NCI-H69 (cell line): ENCODE measurements around the gene KCTD10.
"Not testable (repeated sequence)": the region's sequence is repeated elsewhere in the genome, so short reads cannot be mapped to it uniquely, and the experiment has no call there.

ENCODE experiments used
- DNase-seq: peaks from one replicate; lab custom pipeline; 2025; lab: John Stamatoyannopoulos, UW

The KCTD10 gene

GRCh38 chr12:109473526-109474270, 3.4 kb downstream of the KCTD10 start:
- not testable (repeated sequence) for DNase-seq

GRCh38 chr12:109473006-109473405, 4.1 kb downstream of the KCTD10 start:
- DNase-seq, result no peak

GRCh38 chr12:109469517-109469916, 7.6 kb downstream of the KCTD10 start:
- no peak for DNase-seq

- no peak for DNase-seq
These were observed 9.0 kb downstream of the KCTD10 start for GRCh38 chr12:109467978-109468676.

GRCh38 chr12:109466821-109467220, 10.3 kb downstream of the KCTD10 start:
- DNase-seq, result no peak

GRCh38 chr12:109466305-109466704, 10.8 kb downstream of the KCTD10 start:
- DNase-seq, result no peak

GRCh38 chr12:109464642-109465351, 12.3 kb downstream of the KCTD10 start:
- DNase-seq, result no peak

GRCh38 chr12:109463756-109464155, 13.3 kb downstream of the KCTD10 start:
- no peak for DNase-seq

GRCh38 chr12:109462868-109463692, 14.0 kb downstream of the KCTD10 start:
- DNase-seq, result peak; percentile 12

- DNase-seq, result peak; percentile 57
These were observed 15.0 kb downstream of the KCTD10 start for GRCh38 chr12:109461846-109462756.

GRCh38 chr12:109461049-109461845, 15.9 kb downstream of the KCTD10 start:
- no peak for DNase-seq

GRCh38 chr12:109460538-109460937, 16.6 kb downstream of the KCTD10 start:
- DNase-seq, result no peak

- no peak for DNase-seq
These were observed 17.9 kb downstream of the KCTD10 start for GRCh38 chr12:109459247-109459646.

GRCh38 chr12:109458771-109459208, 18.3 kb downstream of the KCTD10 start:
- DNase-seq, result no peak

- no peak for DNase-seq
These were observed 19.0 kb downstream of the KCTD10 start for GRCh38 chr12:109458086-109458485.

GRCh38 chr12:109455706-109456105, 21.4 kb downstream of the KCTD10 start:
- DNase-seq, result no peak

- no peak for DNase-seq
These were observed 24.6 kb downstream of the KCTD10 start for GRCh38 chr12:109452489-109452888.

- no peak for DNase-seq
These were observed 25.7 kb downstream of the KCTD10 start for GRCh38 chr12:109451400-109451799.

GRCh38 chr12:109450980-109451379, 26.1 kb downstream of the KCTD10 start:
- no peak for DNase-seq
